Measurements from ENCODE around the gene RORC.

Gene RORC

GRCh38 chr1:151847867-151848596 is 16.4 kb upstream of the RORC start:
- no peak for DNase-seq

GRCh38 chr1:151846686-151847237 is 15.2 kb upstream of the RORC start:
- no peak for DNase-seq

GRCh38 chr1:151846062-151846568 is 14.5 kb upstream of the RORC start:
- peak; percentile 34 for DNase-seq

DNA sequence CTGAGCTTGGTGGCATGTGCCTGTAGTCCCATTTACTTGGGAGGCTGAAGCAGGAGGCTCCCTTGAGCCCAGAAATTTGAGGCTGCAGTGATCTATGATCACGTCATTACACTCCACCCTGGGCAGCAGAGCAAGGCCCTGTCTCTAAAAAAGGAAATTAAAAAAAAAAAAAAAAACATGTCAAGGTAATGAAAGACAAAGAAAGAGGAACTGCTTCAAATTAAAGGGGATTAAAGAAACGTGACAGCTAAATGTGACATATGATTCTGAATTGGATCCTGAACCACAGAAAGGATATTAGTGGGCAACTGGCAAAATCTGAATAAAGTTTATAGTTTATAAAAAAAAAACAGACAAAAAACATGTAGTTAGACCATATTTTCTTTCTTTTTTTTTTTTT is 11.8 kb upstream of the RORC start:
- DNase-seq = no peak

GRCh38 chr1:151841141-151841540 is 9.5 kb upstream of the RORC start:
- DNase-seq = no peak

DNA sequence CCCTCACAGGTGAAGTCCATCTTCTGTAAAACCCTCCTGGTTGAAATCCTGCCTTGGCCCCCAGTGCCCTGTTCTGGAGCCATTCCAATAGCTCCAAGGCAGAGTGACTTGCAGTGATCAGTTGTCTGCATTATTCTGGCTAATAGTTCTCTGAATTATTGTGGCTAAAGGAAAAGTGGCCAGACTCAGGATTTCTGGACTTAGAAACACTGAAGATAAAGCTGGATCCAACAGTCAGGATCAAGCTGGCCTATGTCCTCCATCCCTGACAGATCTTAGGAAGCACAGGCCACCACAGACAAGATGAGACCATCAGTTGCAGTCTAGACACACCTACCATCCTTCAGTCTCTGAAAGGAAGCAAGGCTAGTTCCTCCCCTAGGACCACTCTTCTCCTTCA is 8.8 kb upstream of the RORC start:
- DNase-seq = no peak

DNA sequence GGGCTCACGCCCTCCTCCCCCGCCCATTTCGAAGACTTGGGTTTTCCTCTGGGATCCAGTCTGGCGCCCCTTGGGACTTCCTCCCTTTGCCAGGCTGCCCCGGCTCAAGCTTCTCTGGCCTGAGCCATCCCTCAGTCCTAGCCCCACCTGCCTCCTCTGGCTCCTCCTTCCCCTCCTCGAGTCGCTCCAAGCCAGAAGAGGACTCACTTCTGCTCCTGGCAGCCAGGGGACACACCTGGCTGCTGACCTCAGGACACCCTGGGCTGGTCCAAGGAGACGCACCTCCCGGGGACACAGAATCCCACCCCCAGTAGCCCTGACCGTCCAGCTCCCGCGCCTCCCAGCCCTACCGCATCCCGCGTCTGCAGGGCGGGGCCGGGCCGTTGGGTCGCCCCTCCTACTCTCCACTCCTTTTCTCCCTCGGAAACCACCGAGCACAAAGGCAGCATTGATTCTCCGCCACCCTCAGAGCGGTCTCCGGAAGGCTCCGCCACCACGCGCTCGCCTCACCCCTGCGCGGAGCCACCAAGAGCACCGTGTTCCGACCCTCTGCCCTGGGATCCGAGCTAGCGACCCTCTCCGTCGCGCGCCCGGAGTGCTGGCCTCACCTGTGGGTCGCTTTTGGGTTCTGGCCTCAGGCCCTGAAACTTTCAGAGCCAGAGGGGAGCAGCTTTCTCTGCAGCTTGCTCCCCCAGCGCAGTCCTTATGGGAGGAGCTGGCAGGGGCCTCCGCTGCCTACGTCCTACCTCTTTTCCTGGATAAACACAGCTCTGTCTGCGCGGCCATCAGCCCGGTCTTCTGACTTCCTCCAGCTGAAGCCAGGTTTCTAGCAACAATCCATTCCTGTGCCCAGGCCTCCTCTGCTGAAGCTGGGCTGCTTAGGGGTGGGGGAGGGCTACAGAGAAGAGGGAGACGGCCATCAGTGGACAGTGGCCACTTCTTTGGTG is 8.1 kb upstream of the RORC start, which contains the start of gene C2CD4D:
Gene C2CD4D, minus strand, starts transcription at position 364 of the 947 bp plus-strand sequence. CDS start 831 bp downstream, outside the sequence.
- DNase-seq = peak; percentile 76

GRCh38 chr1:151839082-151839412 is 7.4 kb upstream of the RORC start:
- no peak for DNase-seq

DNA sequence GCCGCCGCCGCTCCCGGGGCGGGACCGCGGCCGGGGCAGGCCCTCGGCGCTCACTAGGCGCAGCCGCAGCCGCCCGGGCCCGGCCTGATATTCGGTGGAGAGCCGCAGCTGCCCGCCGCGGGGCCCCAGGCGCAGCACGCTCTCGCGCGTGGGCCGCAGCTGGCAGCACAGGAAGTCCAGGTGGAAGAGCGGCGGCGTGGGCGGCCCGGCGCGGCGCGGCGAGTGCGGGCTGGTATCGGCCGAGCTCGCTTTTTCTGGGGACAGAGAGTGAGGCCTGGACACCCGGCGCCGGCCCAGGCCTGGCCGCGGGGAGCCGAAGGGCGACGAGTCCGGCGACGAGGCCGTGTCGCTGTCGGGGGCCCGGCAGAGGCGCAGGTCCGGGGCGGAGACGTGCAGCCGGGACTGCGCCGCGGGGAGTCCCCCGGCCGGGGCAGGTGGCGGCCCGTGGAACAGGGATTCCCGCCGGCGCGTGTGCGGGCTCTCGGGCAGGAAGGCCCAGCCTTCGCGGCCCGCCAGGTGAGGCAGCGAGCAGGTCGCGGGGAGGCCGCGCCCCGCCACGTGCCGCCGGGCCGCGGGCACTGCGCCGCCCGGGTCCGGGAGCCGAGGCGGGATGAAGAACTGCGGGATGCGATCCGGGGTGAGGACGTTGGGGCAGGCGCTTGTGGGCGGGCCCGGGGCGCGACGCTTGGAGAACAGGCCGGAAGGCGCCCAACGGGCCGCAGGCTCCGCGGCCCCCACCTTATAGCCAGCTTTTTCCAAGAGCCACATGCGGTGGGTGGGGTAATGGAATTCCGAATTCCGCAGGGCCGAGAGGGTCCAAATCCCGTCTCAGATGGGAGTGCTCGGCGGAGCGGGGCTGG is 6.8 kb upstream of the RORC start:
- DNase-seq = no peak

GRCh38 chr1:151837884-151838221 is 6.3 kb upstream of the RORC start:
- no peak for DNase-seq

DNA sequence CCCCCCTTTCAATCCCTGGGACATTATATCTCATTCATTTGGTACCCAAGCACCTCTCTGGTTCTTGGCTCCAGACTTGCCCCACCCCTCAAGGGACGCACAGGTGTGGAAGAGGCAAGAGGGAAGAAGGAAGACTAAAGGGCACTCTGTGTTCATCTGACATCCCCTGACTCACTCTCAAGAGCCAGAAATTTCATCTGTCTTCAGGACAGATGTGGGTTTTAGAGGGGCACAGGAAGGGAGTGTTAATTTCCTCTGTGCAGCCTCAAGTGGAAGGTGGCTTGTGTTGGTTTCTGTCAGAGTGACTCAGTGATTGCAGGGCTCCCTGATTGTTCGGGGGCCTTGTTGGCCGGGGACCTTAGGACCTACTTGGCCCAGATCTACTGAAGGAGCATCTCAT is 5.6 kb upstream of the RORC start:
- peak; percentile 73 for DNase-seq

DNA sequence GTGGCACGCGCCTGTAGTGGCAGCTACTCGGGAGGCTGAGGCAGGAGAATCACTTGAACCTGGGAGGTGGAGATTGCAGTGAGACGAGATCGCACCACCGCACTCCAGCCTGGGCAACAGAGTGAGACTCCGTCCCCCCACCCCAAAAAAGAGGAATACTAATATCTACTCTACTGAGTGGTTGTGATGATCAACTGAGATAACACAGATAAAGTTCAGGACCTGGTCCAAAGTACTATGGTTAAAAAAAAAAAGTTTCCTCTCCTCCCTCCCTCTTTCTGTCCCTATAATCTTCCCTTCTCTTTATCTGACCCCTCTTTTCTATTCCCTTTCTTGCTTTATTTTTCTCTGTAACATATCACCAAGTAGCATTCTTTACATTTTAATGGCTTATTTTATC is 4.0 kb upstream of the RORC start:
- no peak for DNase-seq

DNA sequence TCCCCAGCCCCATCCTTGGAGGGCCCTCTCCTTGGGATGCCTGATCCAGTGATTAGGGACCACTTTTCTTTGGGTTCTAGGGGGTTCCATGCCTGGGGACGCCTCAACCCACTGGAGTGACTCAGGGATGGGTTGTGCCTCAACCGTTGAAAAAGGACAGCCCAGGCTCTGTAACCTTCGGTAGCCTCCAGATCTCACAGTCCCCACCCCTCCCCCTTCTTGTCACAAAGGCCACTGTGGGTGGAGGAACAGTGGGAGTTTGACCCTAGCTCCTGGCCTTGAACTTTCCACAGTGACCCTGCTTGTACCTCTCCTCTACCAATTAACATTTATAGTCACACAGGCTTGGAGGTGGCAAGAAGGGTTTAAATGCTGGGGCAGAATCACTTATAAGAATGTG is 2.6 kb upstream of the RORC start:
- no peak for DNase-seq

DNA sequence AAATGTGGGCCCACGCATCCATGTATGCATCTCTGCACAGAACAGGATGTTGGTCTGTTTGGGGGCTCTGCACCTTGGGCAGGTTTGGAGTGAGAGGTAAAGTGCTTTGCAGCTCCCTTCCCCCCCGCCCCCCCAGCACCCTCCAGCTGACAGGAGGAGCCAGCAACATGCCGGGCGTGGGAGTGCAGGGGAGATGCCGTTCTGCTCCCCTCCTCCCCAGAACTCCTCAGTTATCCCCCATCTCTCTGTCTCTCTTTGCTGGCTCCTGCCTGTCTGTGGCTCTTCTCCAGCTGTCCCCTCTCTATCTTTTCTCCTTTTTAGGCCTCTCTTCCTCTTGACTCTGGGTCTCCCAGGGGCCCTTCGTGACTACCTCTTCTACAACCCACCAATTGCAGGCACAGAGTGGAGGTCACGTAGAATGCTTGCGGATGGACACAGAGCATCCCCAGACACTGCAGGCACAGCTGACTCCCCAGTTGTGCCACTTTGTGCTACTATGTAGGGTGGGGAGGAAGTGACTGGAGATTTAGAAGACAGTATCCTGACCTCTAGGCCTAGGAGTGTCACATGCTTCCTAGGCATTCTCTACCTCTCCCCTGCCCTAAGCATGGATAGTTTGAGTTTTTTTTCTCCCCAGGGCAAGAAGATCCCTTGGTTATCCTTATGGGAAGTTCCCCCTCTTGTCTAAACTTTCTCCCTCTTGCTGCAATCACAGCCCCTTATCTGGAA is 1.7 kb upstream of the RORC start:
- DNase-seq = no peak

DNA sequence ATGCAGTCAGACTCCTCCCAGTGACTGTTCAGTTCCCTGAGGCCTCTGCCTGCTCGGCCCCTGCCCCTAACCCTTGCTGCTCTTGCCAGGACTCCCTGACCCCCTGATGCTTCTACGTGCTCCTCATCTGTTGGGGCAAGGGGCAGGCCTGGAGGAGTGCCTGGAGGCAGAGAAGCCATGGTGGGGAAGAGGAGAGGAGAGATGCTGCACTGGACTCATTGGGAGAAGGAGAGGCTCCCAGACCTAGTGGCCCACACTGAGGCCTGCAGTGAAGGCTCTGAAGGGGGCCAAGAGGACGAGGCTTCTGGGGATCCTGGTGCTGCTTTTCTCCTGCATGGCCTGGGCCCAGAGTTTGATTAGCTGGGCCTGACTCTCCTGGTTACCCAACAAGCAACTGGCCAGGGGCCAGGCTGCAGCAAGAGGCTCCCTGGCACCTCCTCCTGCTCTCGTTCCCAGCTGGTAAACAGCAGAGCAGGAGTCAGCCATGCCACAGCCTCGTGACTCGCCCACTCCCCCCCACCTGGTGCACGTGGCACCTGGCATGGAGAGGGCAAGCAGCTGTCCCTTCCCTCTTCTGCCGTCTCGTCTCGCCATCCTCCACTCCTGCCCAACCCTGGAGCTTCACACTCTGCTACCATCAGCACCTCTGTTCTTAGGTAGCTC is 847 bp upstream of the RORC start:
- no peak for DNase-seq

- DNase-seq = no peak
Observed at GRCh38 chr1:151831256-151831591, 378 bp downstream of the RORC start.

DNA sequence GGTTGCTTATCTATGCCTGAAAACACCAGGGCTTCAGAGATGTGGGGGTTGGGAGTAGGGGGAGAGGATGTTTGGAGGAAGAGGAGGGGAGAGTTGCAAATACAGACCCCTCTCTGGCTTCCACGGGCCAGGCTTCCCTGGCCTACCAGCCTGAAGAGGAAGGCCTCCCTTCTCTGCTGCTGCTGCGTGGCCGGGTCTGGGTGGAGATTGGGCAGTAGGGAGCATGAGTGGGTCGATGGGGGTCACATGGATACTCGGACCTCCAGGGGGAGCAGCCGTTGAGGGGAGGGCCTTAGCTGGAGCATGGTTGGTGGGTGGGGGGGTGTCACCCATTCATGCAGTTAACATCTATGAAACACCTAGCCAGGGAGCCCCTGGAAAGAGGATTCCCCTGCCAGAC is 1.5 kb downstream of the RORC start:
- DNase-seq = no peak

- DNase-seq = no peak
Observed at GRCh38 chr1:151829352-151830046, 2.1 kb downstream of the RORC start.

DNA sequence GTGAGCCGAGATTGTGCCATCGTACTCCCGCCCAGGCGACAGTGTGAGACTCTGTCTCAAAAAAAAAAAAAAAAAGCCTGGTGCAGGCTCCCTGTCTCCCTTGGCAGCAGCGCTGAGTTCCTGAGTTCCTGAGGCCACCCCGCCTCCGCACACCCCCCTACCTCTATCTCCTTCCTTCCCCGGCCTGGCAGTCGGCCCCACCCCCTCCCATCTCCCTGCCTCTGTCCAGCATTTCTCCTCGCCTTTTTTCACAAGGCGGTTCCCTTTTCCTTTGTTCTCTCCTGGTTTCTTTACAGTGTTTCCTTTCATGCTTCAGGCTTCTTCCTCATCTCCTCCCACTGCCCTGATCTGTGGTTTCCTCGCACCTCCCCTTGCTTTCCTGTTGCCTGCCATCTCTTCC is 2.7 kb downstream of the RORC start:
- DNase-seq = no peak

GRCh38 chr1:151827853-151828252 is 3.7 kb downstream of the RORC start:
- DNase-seq = no peak

All from CD4-positive, alpha-beta T cell treated with Interleukin-4 for 4 hours (primary cell).